Parathyroid adenoma (tissue), 2 donors: ENCODE results near the gene LAMC3.

Source experiments
- H2AFZ ChIP-seq: fragments of 300-600 bp; sonication (generic); one replicate; pipeline ENCODE4 v1.7.0; 2017; ENCODE audit warnings: antibody characterized with exemption, mild to moderate bottlenecking
- H3K27ac ChIP-seq: fragments of 300-600 bp; sonication (generic); one replicate; pipeline ENCODE4 v1.7.0; 2017
- H3K27me3 ChIP-seq: fragments of 300-600 bp; sonication (generic); one replicate; pipeline ENCODE4 v1.7.0; 2017; ENCODE audit warnings: low read length; ENCODE audit not compliant: control insufficient read depth, insufficient read depth
- H3K36me3 ChIP-seq: fragments of 300-600 bp; sonication (generic); one replicate; pipeline ENCODE4 v1.7.0; 2017; ENCODE audit warnings: low read length; ENCODE audit not compliant: control insufficient read depth, insufficient read depth
- H3K4me1 ChIP-seq: fragments of 300-600 bp; sonication (generic); one replicate; pipeline ENCODE4 v1.7.0; 2017; ENCODE audit warnings: control low read depth
- H3K4me2 ChIP-seq: fragments of 300-600 bp; sonication (generic); one replicate; pipeline ENCODE4 v1.7.0; 2017; ENCODE audit warnings: low read length
- H3K4me3 ChIP-seq: fragments of 300-600 bp; sonication (generic); one replicate; pipeline ENCODE4 v1.7.0; 2017; ENCODE audit warnings: low read depth, low read length
- H3K79me2 ChIP-seq: fragments of 300-600 bp; sonication (generic); one replicate; pipeline ENCODE4 v1.7.0; 2017; ENCODE audit warnings: control low read depth
- H3K9ac ChIP-seq: fragments of 300-600 bp; sonication (generic); one replicate; pipeline ENCODE4 v1.7.0; 2017; ENCODE audit warnings: mild to moderate bottlenecking
- H3K9me3 ChIP-seq: fragments of 300-600 bp; sonication (generic); one replicate; pipeline ENCODE4 v1.7.0; 2017; ENCODE audit warnings: low read length; ENCODE audit not compliant: control insufficient read depth
- TF ChIP-seq, protein P1 (sequence below): fragments of 300-600 bp; sonication (generic); IDR thresholded peaks from one replicate; pipeline ENCODE4 v1.7.0; 2017; ENCODE audit warnings: antibody characterized with exemption, mild to moderate bottlenecking
- donor health status: primary hyperparathyroidism.

The LAMC3 gene

GRCh38 chr9:131080589-131080988, 71.6 kb downstream of the LAMC3 start:
- H3K9ac ChIP-seq = no peak overlapping the region
- H3K9me3 ChIP-seq = no peaks in the 10 kb centered on the region
- H3K4me1 ChIP-seq = no peaks in the 10 kb centered on the region
- H3K27me3 ChIP-seq = no peaks in the 10 kb centered on the region
- no peaks in the 10 kb centered on the region for H3K36me3 ChIP-seq
- H2AFZ ChIP-seq = no peak overlapping the region
- no peaks in the 10 kb centered on the region for H3K79me2 ChIP-seq
- TF ChIP-seq, protein P1, sequence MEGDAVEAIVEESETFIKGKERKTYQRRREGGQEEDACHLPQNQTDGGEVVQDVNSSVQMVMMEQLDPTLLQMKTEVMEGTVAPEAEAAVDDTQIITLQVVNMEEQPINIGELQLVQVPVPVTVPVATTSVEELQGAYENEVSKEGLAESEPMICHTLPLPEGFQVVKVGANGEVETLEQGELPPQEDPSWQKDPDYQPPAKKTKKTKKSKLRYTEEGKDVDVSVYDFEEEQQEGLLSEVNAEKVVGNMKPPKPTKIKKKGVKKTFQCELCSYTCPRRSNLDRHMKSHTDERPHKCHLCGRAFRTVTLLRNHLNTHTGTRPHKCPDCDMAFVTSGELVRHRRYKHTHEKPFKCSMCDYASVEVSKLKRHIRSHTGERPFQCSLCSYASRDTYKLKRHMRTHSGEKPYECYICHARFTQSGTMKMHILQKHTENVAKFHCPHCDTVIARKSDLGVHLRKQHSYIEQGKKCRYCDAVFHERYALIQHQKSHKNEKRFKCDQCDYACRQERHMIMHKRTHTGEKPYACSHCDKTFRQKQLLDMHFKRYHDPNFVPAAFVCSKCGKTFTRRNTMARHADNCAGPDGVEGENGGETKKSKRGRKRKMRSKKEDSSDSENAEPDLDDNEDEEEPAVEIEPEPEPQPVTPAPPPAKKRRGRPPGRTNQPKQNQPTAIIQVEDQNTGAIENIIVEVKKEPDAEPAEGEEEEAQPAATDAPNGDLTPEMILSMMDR = no peak
- no peak overlapping the region for H3K4me3 ChIP-seq
- H3K4me2 ChIP-seq = no peak overlapping the region
- H3K27ac ChIP-seq = no peak overlapping the region

- TF ChIP-seq, protein P1 = no peak
Measured at GRCh38 chr9:131081868-131082267, 72.9 kb downstream of the LAMC3 start.

GRCh38 chr9:131082774-131083512, 74.0 kb downstream of the LAMC3 start:
- Histone ChIP-seq H3K79me2 (no peaks in the 10 kb centered on the region), H3K4me1 (no peaks in the 10 kb centered on the region), H3K27me3 (no peaks in the 10 kb centered on the region), H3K4me3 (no peak overlapping the region), H3K4me2 (no peak overlapping the region), H3K36me3 (no peaks in the 10 kb centered on the region), H3K9me3 (no peaks in the 10 kb centered on the region), H2AFZ (no peak overlapping the region), H3K9ac (no peak overlapping the region), H3K27ac (no peak overlapping the region)
- TF ChIP-seq, protein P1 = no peak

More at GRCh38 chr9:131081868-131082267, 72.9 kb downstream of the LAMC3 start:
- H3K9ac ChIP-seq = no peak overlapping the region
- H3K9me3 ChIP-seq = no peaks in the 10 kb centered on the region
- no peaks in the 10 kb centered on the region for H3K79me2 ChIP-seq
- H3K36me3 ChIP-seq = no peaks in the 10 kb centered on the region
- H3K4me1 ChIP-seq = no peaks in the 10 kb centered on the region
- no peak overlapping the region for H3K4me3 ChIP-seq
- no peaks in the 10 kb centered on the region for H3K27me3 ChIP-seq
- no peak overlapping the region for H3K27ac ChIP-seq
- H3K4me2 ChIP-seq = no peak overlapping the region
- H2AFZ ChIP-seq = no peak overlapping the region

- H3K9me3 ChIP-seq = no peaks in the 10 kb centered on the region
- TF ChIP-seq, protein P1 = no peak
- no peaks in the 10 kb centered on the region for H3K79me2 ChIP-seq
- H3K9ac ChIP-seq = no peak overlapping the region
- no peaks in the 10 kb centered on the region for H3K27me3 ChIP-seq
- no peak overlapping the region for H3K4me3 ChIP-seq
- no peak overlapping the region for H3K4me2 ChIP-seq
- H3K4me1 ChIP-seq = no peaks in the 10 kb centered on the region
- no peak overlapping the region for H3K27ac ChIP-seq
- no peaks in the 10 kb centered on the region for H3K36me3 ChIP-seq
- H2AFZ ChIP-seq = no peak overlapping the region
Measured at GRCh38 chr9:131084661-131085369, 75.8 kb downstream of the LAMC3 start.
